Peyer's patch (tissue), 4 donors: Measurements from ENCODE around the gene GBE1. TPM values are rescaled to one million over a fixed set of nuclear protein-coding genes. Genes with fewer than 3 reads are reported as not detected.

ENCODE experiments used
- DNase-seq, 3 donors: peaks; one replicate each; pipeline ENCODE4 v3.0.0-alpha.2; 2017 to 2019
- H3K27ac ChIP-seq, 4 donors: fragments of 200-600 bp; sonication (generic); one replicate each; pipeline ENCODE4 v1.5.1; 2016 to 2019
- H3K27me3 ChIP-seq, 2 donors: fragments of 200-600 bp; sonication (generic); one replicate each; pipeline ENCODE4 v1.5.1; 2019
- H3K36me3 ChIP-seq, 3 donors: fragments of 200-600 bp; sonication (generic); one replicate each; pipeline ENCODE4 v1.5.1; 2016 to 2019
- H3K4me1 ChIP-seq, 4 donors: fragments of 200-600 bp; sonication (generic); one replicate each; pipeline ENCODE4 v1.5.1; 2016 to 2019
- H3K4me3 ChIP-seq, 4 donors: fragments of 200-600 bp; sonication (generic); 1 replicate in 3 of 4; 2 replicates in 1 of 4; pipeline ENCODE4 v1.5.1; 2016 to 2019; ENCODE audit warnings: mild to moderate bottlenecking in 1 of 4
- H3K9me3 ChIP-seq, 4 donors: fragments of 200-600 bp; sonication (generic); one replicate each; pipeline ENCODE4 v1.5.1; 2016 to 2019; ENCODE audit warnings: mild to moderate bottlenecking in 1 of 4
- CTCF ChIP-seq, 6 experiments: fragments of 450-650 bp in 4 of 6; fragments of 200-600 bp in 2 of 6; sonication (generic) in 1 of 6; IDR thresholded peaks; one replicate each; pipeline ENCODE4 v1.5.1; 2017 to 2019; ENCODE audit warnings: antibody characterized with exemption in 6 of 6, mild to moderate bottlenecking in 3 of 6, moderate library complexity in 1 of 6
- POLR2A ChIP-seq, 2 donors: fragments of 450-650 bp; IDR thresholded peaks; one replicate each; pipeline ENCODE4 v1.5.1; 2017; ENCODE audit warnings: antibody characterized with exemption in 2 of 2, mild to moderate bottlenecking in 2 of 2, moderate library complexity in 2 of 2
- total RNA-seq, 4 donors: library from RNA; depleted of rRNA; stranded (reverse); fragments of >200 nt; gene quantifications; one replicate each; pipeline ENCODE4 v1.1.0, GENCODE V29; 2016

Gene GBE1
- total RNA-seq, 4 donors from 2014 or later = 15.5 to 31.4 (median 20.0) TPM

GRCh38 chr3:81550415-81550814 lies 211.0 kb downstream of the GBE1 start:
- no peak for TF ChIP-seq CTCF (IDR thresholded peaks at IDR 0.05)
- TF ChIP-seq POLR2A (IDR thresholded peaks at IDR 0.05) = no peak
- Histone ChIP-seq H3K36me3 (no peaks in the 10 kb centered on the region), H3K9me3 (no peaks in the 10 kb centered on the region), H3K4me3 (no peak overlapping the region), H3K4me1 (no peaks in the 10 kb centered on the region), H3K27ac (no peak overlapping the region), H3K27me3 (no peaks in the 10 kb centered on the region)
- DNase-seq = no peak

DNA sequence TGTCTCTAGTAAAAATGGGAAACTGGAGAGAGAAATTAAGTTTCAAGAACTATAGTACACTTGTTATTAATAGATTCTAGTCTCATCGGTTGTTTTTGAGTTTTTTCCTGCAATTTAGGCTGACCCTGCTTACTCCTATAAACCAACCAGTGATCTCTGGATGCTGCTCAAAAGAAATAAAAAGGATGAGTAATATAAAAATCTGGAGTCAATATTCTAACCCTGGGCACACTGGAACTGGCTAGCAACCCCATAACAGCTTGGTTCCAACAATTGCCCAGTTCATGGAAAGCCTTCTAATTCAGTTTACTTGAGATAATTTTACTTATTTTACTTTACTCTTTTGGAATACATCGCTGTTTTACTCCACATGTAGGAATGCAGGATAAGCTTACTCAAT lies 211.6 kb downstream of the GBE1 start:
- no peaks in the 10 kb centered on the region for H3K27me3 ChIP-seq
- no peak for TF ChIP-seq POLR2A (IDR thresholded peaks at IDR 0.05)
- TF ChIP-seq CTCF (IDR thresholded peaks at IDR 0.05) = no peak
- H3K27ac ChIP-seq = no peak overlapping the region
- H3K9me3 ChIP-seq = no peaks in the 10 kb centered on the region
- no peaks in the 10 kb centered on the region for H3K36me3 ChIP-seq
- no peak for DNase-seq
- no peak overlapping the region for H3K4me3 ChIP-seq
- no peaks in the 10 kb centered on the region for H3K4me1 ChIP-seq

GRCh38 chr3:81549388-81549787 lies 212.1 kb downstream of the GBE1 start:
- TF ChIP-seq CTCF (IDR thresholded peaks at IDR 0.05) (no peak), POLR2A (IDR thresholded peaks at IDR 0.05) (no peak)
- Histone ChIP-seq H3K27me3 (no peaks in the 10 kb centered on the region), H3K4me1 (no peaks in the 10 kb centered on the region), H3K4me3 (no peak overlapping the region), H3K9me3 (no peaks in the 10 kb centered on the region), H3K36me3 (no peaks in the 10 kb centered on the region), H3K27ac (no peak overlapping the region)
- DNase-seq = no peak

GRCh38 chr3:81545572-81545971 lies 215.9 kb downstream of the GBE1 start:
- Histone ChIP-seq H3K36me3 (no peaks in the 10 kb centered on the region), H3K4me3 (no peak overlapping the region), H3K27ac (no peak overlapping the region), H3K27me3 (no peaks in the 10 kb centered on the region), H3K9me3 (no peaks in the 10 kb centered on the region), H3K4me1 (no peaks in the 10 kb centered on the region)
- TF ChIP-seq CTCF (IDR thresholded peaks at IDR 0.05) = no peak
- no peak for TF ChIP-seq POLR2A (IDR thresholded peaks at IDR 0.05)
- DNase-seq = no peak

DNA sequence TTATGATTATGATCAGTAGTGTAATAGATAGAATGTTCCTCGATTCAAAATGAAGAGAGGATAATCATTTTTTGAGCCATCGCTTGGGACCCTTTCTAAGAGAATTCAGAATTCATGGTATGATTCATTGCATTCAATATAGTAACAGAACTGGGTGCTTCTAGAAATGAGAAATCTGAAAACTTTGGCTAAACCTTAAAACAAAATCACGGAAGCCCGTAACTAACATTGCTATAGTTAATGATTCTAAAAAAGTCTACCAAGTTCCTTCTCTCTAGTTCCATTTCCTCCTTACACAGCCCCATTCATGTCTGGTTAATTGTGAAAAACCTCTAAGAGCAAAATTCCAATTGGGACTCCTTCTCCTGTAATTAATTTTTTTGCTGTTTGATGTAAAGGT lies 217.1 kb downstream of the GBE1 start:
- DNase-seq = no peak
- no peak for TF ChIP-seq CTCF (IDR thresholded peaks at IDR 0.05)
- TF ChIP-seq POLR2A (IDR thresholded peaks at IDR 0.05) = no peak
- Histone ChIP-seq H3K9me3 (no peaks in the 10 kb centered on the region), H3K36me3 (no peaks in the 10 kb centered on the region), H3K27me3 (no peaks in the 10 kb centered on the region), H3K4me3 (no peak overlapping the region), H3K4me1 (no peaks in the 10 kb centered on the region), H3K27ac (no peak overlapping the region)

DNA sequence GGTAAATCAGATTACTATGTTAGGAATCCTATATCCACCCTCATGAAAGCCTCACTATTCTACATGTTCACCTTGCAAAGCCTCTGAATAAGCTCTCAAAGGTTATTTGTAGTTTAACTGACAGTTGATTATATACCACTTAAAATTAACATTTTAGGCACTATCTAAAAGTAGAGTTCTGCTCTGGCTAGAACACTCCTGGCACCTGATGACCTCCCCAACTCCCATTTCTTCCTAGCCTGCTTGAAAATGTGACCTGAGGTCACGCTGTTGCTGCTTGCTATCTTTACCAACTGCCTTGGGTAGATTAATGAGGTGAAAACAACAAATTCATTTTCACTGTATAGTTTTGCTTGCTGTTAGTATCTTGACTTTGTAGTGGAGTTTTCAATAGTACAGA lies 220.7 kb downstream of the GBE1 start:
- TF ChIP-seq CTCF (IDR thresholded peaks at IDR 0.05) (no peak), POLR2A (IDR thresholded peaks at IDR 0.05) (no peak)
- Histone ChIP-seq H3K4me3 (no peak overlapping the region), H3K27ac (no peak overlapping the region), H3K27me3 (no peaks in the 10 kb centered on the region), H3K4me1 (no peaks in the 10 kb centered on the region), H3K36me3 (no peaks in the 10 kb centered on the region), H3K9me3 (no peaks in the 10 kb centered on the region)
- DNase-seq = no peak
